BJ (cell line): ENCODE results near the gene CLEC4G. TPM values are rescaled to one million over a fixed set of nuclear protein-coding genes. Genes with fewer than 3 reads are reported as not detected.
"Not testable (repeated sequence)": the region's sequence is repeated elsewhere in the genome, so short reads cannot be mapped to it uniquely, and the experiment has no call there.

Experiments used
- CTCF ChIA-PET: fragments of 350-600 bp; formaldehyde crosslinking; extraction: SDS; loops from one replicate; lab custom pipeline; 2021; ENCODE audit warnings: antibody characterized with exemption, inconsistent platforms; lab: Yijun Ruan, JAX
- POLR2A ChIA-PET: fragments of 300-600 bp; sonication (Branson Sonifier 250); formaldehyde crosslinking; extraction: SDS; loops from one replicate; lab custom pipeline; 2021; ENCODE audit warnings: antibody characterized with exemption; lab: Charles Lee
- DNase-seq: peaks from one replicate; pipeline ENCODE4 v3.0.0-alpha.2; 2011; ENCODE audit warnings: low read depth
- H3K27me3 ChIP-seq: 2 replicates; pipeline ENCODE4 v1.6.0; 2011; ENCODE audit warnings: low read length; ENCODE audit not compliant: control insufficient read depth, insufficient read depth
- H3K36me3 ChIP-seq: 2 replicates; pipeline ENCODE4 v1.5.1; 2011; ENCODE audit warnings: low read length; ENCODE audit not compliant: control insufficient read depth, insufficient read depth
- H3K4me3 ChIP-seq: 2 replicates; pipeline ENCODE4 v1.5.1; 2011; ENCODE audit warnings: low read depth, mild to moderate bottlenecking, control low read depth, low read length
- CTCF ChIP-seq: IDR thresholded peaks from 2 replicates; pipeline ENCODE4 v1.5.1; 2011; ENCODE audit warnings: low read depth, mild to moderate bottlenecking, control low read depth, inconsistent platforms, low read length, moderate library complexity; ENCODE audit not compliant: insufficient read depth
- polyA plus RNA-seq: library from polyadenylated mRNA; depleted of rRNA; stranded (reverse); fragments of >200 nt; gene quantifications from 2 replicates; pipeline ENCODE4 v1.2.3, GENCODE V29; 2011

Gene CLEC4G
- polyA plus RNA-seq, 1 experiment: not detected

GRCh38 chr19:7748171-7748570, 16.3 kb upstream of the CLEC4G start:
- Histone ChIP-seq H3K27me3 (peaks cover 2% of the 10 kb centered on the region), H3K36me3 (no peaks in the 10 kb centered on the region), H3K4me3 (no peak overlapping the region)
- ChIA-PET CTCF (interaction anchor here (0.9 to 1.2 kb wide), 2 partner anchors 13 to 52 kb away, joined by 4 to 5 read pairs; no protein-coding TSS in a partner anchor), POLR2A (no interaction called here)
- TF ChIP-seq CTCF: no peak
- DNase-seq: no peak

GRCh38 chr19:7746903-7747884, 15.3 kb upstream of the CLEC4G start, which contains the start of gene CD209:
CD209 (minus strand) TSS chr19:7747534; CDS start chr19:7747511, 23 bp downstream.
- Histone ChIP-seq H3K36me3 (no peaks in the 10 kb centered on the region), H3K27me3 (peaks cover 2% of the 10 kb centered on the region), H3K4me3 (no peak within 1 kb of the TSS)
- no peak for DNase-seq
- TF ChIP-seq CTCF: no peak
- ChIA-PET POLR2A (no interaction called here), CTCF (interaction anchor here (0.9 to 1.2 kb wide), 2 partner anchors 12 to 53 kb away, joined by 4 to 5 read pairs; no protein-coding TSS in a partner anchor)

- H3K4me3 ChIP-seq, DNase-seq, CTCF ChIA-PET, H3K27me3 ChIP-seq, H3K36me3 ChIP-seq, POLR2A ChIA-PET: not testable (repeated sequence)
These were observed 14.4 kb upstream of the CLEC4G start for GRCh38 chr19:7746306-7746705.

- ChIA-PET CTCF (no interaction called here), POLR2A (interaction anchor here (0.6 kb wide), 1 partner anchor 47 kb away, joined by 3 read pairs; no protein-coding TSS in a partner anchor)
- Histone ChIP-seq H3K27me3 (peaks cover 2% of the 10 kb centered on the region; the same call in 1 of the 2 replicates), H3K36me3 (no peaks in the 10 kb centered on the region), H3K4me3 (no peak overlapping the region)
- no peak for DNase-seq
- no peak for TF ChIP-seq CTCF
These were observed 13.2 kb upstream of the CLEC4G start for GRCh38 chr19:7744871-7745650.

GRCh38 chr19:7744199-7744786, 12.4 kb upstream of the CLEC4G start:
- no peak overlapping the region for H3K4me3 ChIP-seq
- H3K36me3 ChIP-seq: no peaks in the 10 kb centered on the region
- no peak for TF ChIP-seq CTCF
- H3K27me3 ChIP-seq: peaks cover 2% of the 10 kb centered on the region; the same call in 1 of the 2 replicates
- no peak for DNase-seq
- ChIA-PET CTCF (no interaction called here), POLR2A (no interaction called here)
